22Rv1 (cell line): ENCODE results near the gene VASN.

Experiments
- ZFX ChIP-seq: fragments of 450-650 bp; IDR thresholded peaks from 2 replicates; pipeline ENCODE4 v1.6.1; 2017; ENCODE audit warnings: antibody characterized with exemption, borderline replicate concordance
- TF ChIP-seq, protein P1 (sequence below): fragments of 450-650 bp; IDR thresholded peaks from 2 replicates; pipeline ENCODE4 v1.5.1; 2017; ENCODE audit warnings: mild to moderate bottlenecking

DNA sequence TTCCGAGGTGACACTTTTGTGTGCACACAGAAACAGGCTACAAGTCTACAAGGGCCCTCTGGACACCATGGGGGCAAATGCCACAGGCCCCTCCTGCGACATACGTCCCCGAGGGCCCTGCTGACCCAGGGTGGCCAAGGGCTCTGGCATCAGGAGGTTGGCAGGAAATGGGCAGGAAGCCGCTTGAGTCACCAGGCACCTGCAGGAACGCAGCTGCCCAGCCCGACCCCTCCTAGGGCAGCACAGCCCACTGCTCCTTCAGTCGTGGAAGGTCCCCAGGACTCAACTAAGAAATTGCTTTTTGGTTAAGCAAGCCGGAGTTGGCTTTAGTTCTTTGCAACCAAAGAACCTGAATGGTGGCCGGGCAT lies 36.7 kb downstream of the VASN start:
- TF ChIP-seq, protein P1, sequence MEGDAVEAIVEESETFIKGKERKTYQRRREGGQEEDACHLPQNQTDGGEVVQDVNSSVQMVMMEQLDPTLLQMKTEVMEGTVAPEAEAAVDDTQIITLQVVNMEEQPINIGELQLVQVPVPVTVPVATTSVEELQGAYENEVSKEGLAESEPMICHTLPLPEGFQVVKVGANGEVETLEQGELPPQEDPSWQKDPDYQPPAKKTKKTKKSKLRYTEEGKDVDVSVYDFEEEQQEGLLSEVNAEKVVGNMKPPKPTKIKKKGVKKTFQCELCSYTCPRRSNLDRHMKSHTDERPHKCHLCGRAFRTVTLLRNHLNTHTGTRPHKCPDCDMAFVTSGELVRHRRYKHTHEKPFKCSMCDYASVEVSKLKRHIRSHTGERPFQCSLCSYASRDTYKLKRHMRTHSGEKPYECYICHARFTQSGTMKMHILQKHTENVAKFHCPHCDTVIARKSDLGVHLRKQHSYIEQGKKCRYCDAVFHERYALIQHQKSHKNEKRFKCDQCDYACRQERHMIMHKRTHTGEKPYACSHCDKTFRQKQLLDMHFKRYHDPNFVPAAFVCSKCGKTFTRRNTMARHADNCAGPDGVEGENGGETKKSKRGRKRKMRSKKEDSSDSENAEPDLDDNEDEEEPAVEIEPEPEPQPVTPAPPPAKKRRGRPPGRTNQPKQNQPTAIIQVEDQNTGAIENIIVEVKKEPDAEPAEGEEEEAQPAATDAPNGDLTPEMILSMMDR: no peak
- no peak for TF ChIP-seq ZFX
